HG02759 (cell line): Measurements from ENCODE around the gene RHOV.
A peak's percentile ranks its signal among the peaks of the same experiment; 100 is the strongest.

Experiments used
- ATAC-seq: cut with Tn5 transposase; IDR thresholded peaks from one replicate; pipeline ENCODE4 v1.9.1; 2021; ENCODE audit warnings: mild to moderate bottlenecking, moderate library complexity; ENCODE audit not compliant: unreplicated experiment

The RHOV gene

GRCh38 chr15:40846841-40847222, 27.2 kb downstream of the RHOV start:
- ATAC-seq = peak; percentile 23

- no peak for ATAC-seq
Observed at GRCh38 chr15:40845511-40846284, 28.3 kb downstream of the RHOV start.

- no peak for ATAC-seq
Observed at GRCh38 chr15:40845036-40845435, 29.0 kb downstream of the RHOV start.

- no peak for ATAC-seq
Observed at GRCh38 chr15:40844696-40845030, 29.4 kb downstream of the RHOV start.

- ATAC-seq = no peak
Observed at GRCh38 chr15:40843885-40844695, 29.9 kb downstream of the RHOV start, which contains the start of gene SPINT1. SPINT1 (plus strand) TSS chr15:40844048; CDS start chr15:40844555, 507 bp downstream.

GRCh38 chr15:40843261-40843884, 30.7 kb downstream of the RHOV start:
- no peak for ATAC-seq

- no peak for ATAC-seq
Observed at GRCh38 chr15:40841741-40842140, 32.3 kb downstream of the RHOV start.

GRCh38 chr15:40838756-40839155, 35.3 kb downstream of the RHOV start:
- no peak for ATAC-seq

GRCh38 chr15:40836020-40836419, 38.0 kb downstream of the RHOV start:
- ATAC-seq = no peak

GRCh38 chr15:40832903-40833302, 41.1 kb downstream of the RHOV start:
- no peak for ATAC-seq

- ATAC-seq = no peak
Observed at GRCh38 chr15:40831861-40832260, 42.2 kb downstream of the RHOV start.

GRCh38 chr15:40830884-40831283, 43.1 kb downstream of the RHOV start:
- ATAC-seq = no peak

GRCh38 chr15:40829115-40829514, 44.9 kb downstream of the RHOV start:
- no peak for ATAC-seq

- no peak for ATAC-seq
Observed at GRCh38 chr15:40828447-40829036, 45.5 kb downstream of the RHOV start, which contains the start of gene PPP1R14D. PPP1R14D (minus strand) TSS chr15:40828708; CDS start chr15:40828641, 67 bp downstream.

GRCh38 chr15:40826423-40827075, 47.5 kb downstream of the RHOV start:
- no peak for ATAC-seq

GRCh38 chr15:40825661-40826422, 48.2 kb downstream of the RHOV start:
- no peak for ATAC-seq

- ATAC-seq = no peak
Observed at GRCh38 chr15:40823572-40824343, 50.3 kb downstream of the RHOV start.
